Peyer's patch (tissue), 4 donors: Measurements from ENCODE around the gene TCF7L2. TPM values are rescaled to one million over a fixed set of nuclear protein-coding genes. Genes with fewer than 3 reads are reported as not detected.

ENCODE experiments used
- DNase-seq, 3 donors: peaks; one replicate each; pipeline ENCODE4 v3.0.0-alpha.2; 2017 to 2019
- H3K27ac ChIP-seq, 4 donors: fragments of 200-600 bp; sonication (generic); one replicate each; pipeline ENCODE4 v1.5.1; 2016 to 2019
- H3K27me3 ChIP-seq, 2 donors: fragments of 200-600 bp; sonication (generic); one replicate each; pipeline ENCODE4 v1.5.1; 2019
- H3K36me3 ChIP-seq, 3 donors: fragments of 200-600 bp; sonication (generic); one replicate each; pipeline ENCODE4 v1.5.1; 2016 to 2019
- H3K4me1 ChIP-seq, 4 donors: fragments of 200-600 bp; sonication (generic); one replicate each; pipeline ENCODE4 v1.5.1; 2016 to 2019
- H3K4me3 ChIP-seq, 4 donors: fragments of 200-600 bp; sonication (generic); 1 replicate in 3 of 4; 2 replicates in 1 of 4; pipeline ENCODE4 v1.5.1; 2016 to 2019; ENCODE audit warnings: mild to moderate bottlenecking in 1 of 4
- H3K9me3 ChIP-seq, 4 donors: fragments of 200-600 bp; sonication (generic); one replicate each; pipeline ENCODE4 v1.5.1; 2016 to 2019; ENCODE audit warnings: mild to moderate bottlenecking in 1 of 4
- CTCF ChIP-seq, 6 experiments: fragments of 450-650 bp in 4 of 6; fragments of 200-600 bp in 2 of 6; sonication (generic) in 1 of 6; IDR thresholded peaks; one replicate each; pipeline ENCODE4 v1.5.1; 2017 to 2019; ENCODE audit warnings: antibody characterized with exemption in 6 of 6, mild to moderate bottlenecking in 3 of 6, moderate library complexity in 1 of 6
- POLR2A ChIP-seq, 2 donors: fragments of 450-650 bp; IDR thresholded peaks; one replicate each; pipeline ENCODE4 v1.5.1; 2017; ENCODE audit warnings: antibody characterized with exemption in 2 of 2, mild to moderate bottlenecking in 2 of 2, moderate library complexity in 2 of 2
- total RNA-seq, 4 donors: library from RNA; depleted of rRNA; stranded (reverse); fragments of >200 nt; gene quantifications; one replicate each; pipeline ENCODE4 v1.1.0, GENCODE V29; 2016

Gene TCF7L2
- total RNA-seq, 4 donors from 2014 or later: 72.3 to 148 (median 93.0) TPM

- no peaks in the 10 kb centered on the region for H3K36me3 ChIP-seq
- no peaks in the 10 kb centered on the region for H3K27me3 ChIP-seq
- peaks cover 0 to 54% (median 3%) of the 10 kb centered on the region in 4 donors for H3K4me1 ChIP-seq
- no peak overlapping the region for H3K27ac ChIP-seq
- H3K9me3 ChIP-seq: no peaks in the 10 kb centered on the region
- DNase-seq: no peak
- H3K4me3 ChIP-seq: no peak overlapping the region
- TF ChIP-seq CTCF (IDR thresholded peaks at IDR 0.05) (no peak), POLR2A (IDR thresholded peaks at IDR 0.05) (no peak)
Observed at GRCh38 chr10:113024930-113025329, 74.9 kb downstream of the TCF7L2 start.

DNA sequence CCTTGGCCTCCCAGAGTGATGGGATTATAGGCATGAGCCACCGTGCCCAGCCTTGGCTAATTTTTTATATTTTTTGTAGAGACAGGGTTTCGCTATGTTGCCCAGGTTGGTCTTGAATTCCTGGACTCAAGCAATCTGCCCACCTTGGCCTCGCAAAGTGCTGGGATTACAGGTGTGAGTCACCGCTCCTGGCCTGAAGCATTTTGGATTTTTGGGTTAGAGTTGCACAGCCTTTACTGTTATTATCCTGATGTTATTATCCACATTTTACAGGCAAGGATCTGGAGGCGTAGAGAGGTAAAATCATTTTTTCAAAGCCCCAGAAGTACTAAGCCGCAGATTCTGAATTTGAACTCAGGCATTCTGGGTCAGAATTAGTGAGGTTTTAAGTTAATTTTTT is 75.4 kb downstream of the TCF7L2 start:
- Histone ChIP-seq H3K4me1 (peaks cover 0 to 50% (median 3%) of the 10 kb centered on the region in 4 donors), H3K9me3 (no peaks in the 10 kb centered on the region), H3K27ac (no peak overlapping the region), H3K36me3 (no peaks in the 10 kb centered on the region), H3K4me3 (no peak overlapping the region), H3K27me3 (no peaks in the 10 kb centered on the region)
- TF ChIP-seq CTCF (IDR thresholded peaks at IDR 0.05) (no peak), POLR2A (IDR thresholded peaks at IDR 0.05) (no peak)
- DNase-seq: no peak

GRCh38 chr10:113026679-113027078 is 76.6 kb downstream of the TCF7L2 start:
- Histone ChIP-seq H3K27ac (no peak overlapping the region), H3K36me3 (no peaks in the 10 kb centered on the region), H3K4me3 (no peak overlapping the region), H3K4me1 (peaks cover 0 to 49% (median 3%) of the 10 kb centered on the region in 4 donors), H3K9me3 (no peaks in the 10 kb centered on the region), H3K27me3 (no peaks in the 10 kb centered on the region)
- no peak for TF ChIP-seq CTCF (IDR thresholded peaks at IDR 0.05)
- no peak for TF ChIP-seq POLR2A (IDR thresholded peaks at IDR 0.05)
- DNase-seq: no peak

GRCh38 chr10:113027230-113027573 is 77.2 kb downstream of the TCF7L2 start:
- peak overlapping the region in 1 of 4 donors; percentile 2 for H3K27ac ChIP-seq

GRCh38 chr10:113027574-113028455 is 77.8 kb downstream of the TCF7L2 start:
- H3K4me1 ChIP-seq: peaks cover 0 to 42% (median 3%) of the 10 kb centered on the region in 4 donors
- no peaks in the 10 kb centered on the region for H3K27me3 ChIP-seq
- H3K27ac ChIP-seq: peak overlapping the region in 3 of 4 donors; percentile 2 to 11 (median 2)
- no peaks in the 10 kb centered on the region for H3K36me3 ChIP-seq
- DNase-seq: no peak
- no peak overlapping the region for H3K4me3 ChIP-seq
- no peak for TF ChIP-seq CTCF (IDR thresholded peaks at IDR 0.05)
- no peak for TF ChIP-seq POLR2A (IDR thresholded peaks at IDR 0.05)
- H3K9me3 ChIP-seq: no peaks in the 10 kb centered on the region

More at GRCh38 chr10:113027230-113027573, 77.2 kb downstream of the TCF7L2 start:
- H3K9me3 ChIP-seq: no peaks in the 10 kb centered on the region
- peaks cover 0 to 44% (median 3%) of the 10 kb centered on the region in 4 donors for H3K4me1 ChIP-seq
- no peak for DNase-seq
- H3K27me3 ChIP-seq: no peaks in the 10 kb centered on the region
- TF ChIP-seq CTCF (IDR thresholded peaks at IDR 0.05): no peak
- TF ChIP-seq POLR2A (IDR thresholded peaks at IDR 0.05): no peak
- no peaks in the 10 kb centered on the region for H3K36me3 ChIP-seq
- no peak overlapping the region for H3K4me3 ChIP-seq
